Activated effector memory CD4-positive, alpha-beta T cell treated with Interleukin-2 at 50 U/mL for 16 hours (primary cell): ENCODE results near the gene AIMP1.
"Not testable (repeated sequence)": the region's sequence is repeated elsewhere in the genome, so short reads cannot be mapped to it uniquely, and the experiment has no call there.

Experiments used
- DNase-seq: peaks from one replicate; pipeline ENCODE4 v3.0.0-alpha.2; 2020

The AIMP1 gene

GRCh38 chr4:106355193-106355592, 38.8 kb downstream of the AIMP1 start:
- no peak for DNase-seq

- DNase-seq: no peak
These were observed 42.5 kb downstream of the AIMP1 start for GRCh38 chr4:106358899-106359298.

GRCh38 chr4:106362086-106362825, 45.9 kb downstream of the AIMP1 start:
- no peak for DNase-seq

- DNase-seq: no peak
These were observed 47.9 kb downstream of the AIMP1 start for GRCh38 chr4:106364282-106364681.

GRCh38 chr4:106365613-106366012, 49.3 kb downstream of the AIMP1 start:
- no peak for DNase-seq

- DNase-seq: no peak
These were observed 49.7 kb downstream of the AIMP1 start for GRCh38 chr4:106366026-106366425.

- DNase-seq: no peak
These were observed 50.7 kb downstream of the AIMP1 start for GRCh38 chr4:106367072-106367471.

- no peak for DNase-seq
These were observed 52.3 kb downstream of the AIMP1 start, which contains the start of gene GIMD1 for GRCh38 chr4:106368678-106369077. TSS of gene GIMD1 (minus strand) at chr4:106368778. CDS start at chr4:106367435, 1,343 bp downstream.

- no peak for DNase-seq
These were observed 53.2 kb downstream of the AIMP1 start for GRCh38 chr4:106369456-106370060.

GRCh38 chr4:106370214-106370613, 53.9 kb downstream of the AIMP1 start:
- DNase-seq: no peak

- DNase-seq: no peak
These were observed 54.8 kb downstream of the AIMP1 start for GRCh38 chr4:106371161-106371560.

GRCh38 chr4:106373026-106373425, 56.7 kb downstream of the AIMP1 start:
- DNase-seq: no peak

GRCh38 chr4:106380179-106380578, 63.8 kb downstream of the AIMP1 start:
- DNase-seq: no peak

- no peak for DNase-seq
These were observed 68.5 kb downstream of the AIMP1 start for GRCh38 chr4:106384878-106385277.

- DNase-seq: no peak
These were observed 69.6 kb downstream of the AIMP1 start for GRCh38 chr4:106385853-106386393.

- DNase-seq: no peak
These were observed 79.2 kb downstream of the AIMP1 start for GRCh38 chr4:106395582-106395981.

- not testable (repeated sequence) for DNase-seq
These were observed 82.5 kb downstream of the AIMP1 start for GRCh38 chr4:106398898-106399297.
